Activated T-cell treated with anti-CD3 and anti-CD28 coated beads, Interleukin-2, amount 50 U/mL, for 72 hours (primary cell): Measurements from ENCODE around the gene ZNF148. TPM values are rescaled to one million over a fixed set of nuclear protein-coding genes. Genes with fewer than 3 reads are reported as not detected.
"Not testable (repeated sequence)": the region's sequence is repeated elsewhere in the genome, so short reads cannot be mapped to it uniquely, and the experiment has no call there.

Experiments
- ATAC-seq, 2 donors: fragments of 150-1000 bp; cut with Tn5 transposase; replicated peaks in 1 of 2; 2 replicates each; pipeline ENCODE4 v1.10.0; 2021; ENCODE audit warnings: moderate library complexity in 2 of 2, mild to moderate bottlenecking in 1 of 2
- DNase-seq, 2 donors: peaks; one replicate each; pipeline ENCODE4 v3.0.0; 2021 to 2022; ENCODE audit warnings: mixed read lengths in 1 of 2
- H3K27ac Mint-ChIP-seq: one replicate; pipeline ENCODE4 v1.8.0; 2022; ENCODE audit warnings: mild to moderate bottlenecking, moderate library complexity, mixed read lengths
- H3K27me3 Mint-ChIP-seq: one replicate; pipeline ENCODE4 v1.8.0; 2022; ENCODE audit warnings: low read depth, mixed read lengths
- H3K36me3 Mint-ChIP-seq, 2 donors: one replicate each; pipeline ENCODE4 v1.8.0; 2022; ENCODE audit warnings: mixed read lengths in 2 of 2, mild to moderate bottlenecking in 1 of 2; ENCODE audit not compliant: insufficient read depth in 2 of 2
- H3K4me1 Mint-ChIP-seq: one replicate; pipeline ENCODE4 v1.8.0; 2022; ENCODE audit warnings: low read depth, mixed read lengths
- H3K4me3 Mint-ChIP-seq, 2 donors: one replicate each; pipeline ENCODE4 v1.8.0; 2022; ENCODE audit warnings: mild to moderate bottlenecking in 2 of 2, mixed read lengths in 2 of 2, moderate library complexity in 2 of 2
- H3K9me3 Mint-ChIP-seq, 2 donors: one replicate each; pipeline ENCODE4 v1.8.0; 2022; ENCODE audit warnings: mixed read lengths in 2 of 2
- total RNA-seq, 2 donors: library from RNA; stranded (reverse); gene quantifications; one replicate each; pipeline ENCODE4 v1.2.3, GENCODE V29; 2022

ZNF148 gene
- total RNA-seq: 10 to 100 TPM; 42.0 to 44.7 TPM

- peak within 1 kb of the TSS; percentile 100 for H3K27ac Mint-ChIP-seq
- no peaks in the 10 kb centered on the region for H3K9me3 Mint-ChIP-seq
- peaks cover 12 to 17% of the 10 kb centered on the region in 2 donors for H3K36me3 Mint-ChIP-seq
- H3K4me1 Mint-ChIP-seq: peaks cover 41% of the 10 kb centered on the region
- peak; percentile 96 to 97 for ATAC-seq
- no peaks in the 10 kb centered on the region for H3K27me3 Mint-ChIP-seq
- H3K4me3 Mint-ChIP-seq: peak within 1 kb of the TSS; percentile 100
- peak; percentile 92 to 93 for DNase-seq
Measured at GRCh38 chr3:125374996-125375941, at the start of gene ZNF148. Gene ZNF148 (minus strand): TSS chr3:125375325. CDS start chr3:125313640, 61,685 bp downstream.

DNA sequence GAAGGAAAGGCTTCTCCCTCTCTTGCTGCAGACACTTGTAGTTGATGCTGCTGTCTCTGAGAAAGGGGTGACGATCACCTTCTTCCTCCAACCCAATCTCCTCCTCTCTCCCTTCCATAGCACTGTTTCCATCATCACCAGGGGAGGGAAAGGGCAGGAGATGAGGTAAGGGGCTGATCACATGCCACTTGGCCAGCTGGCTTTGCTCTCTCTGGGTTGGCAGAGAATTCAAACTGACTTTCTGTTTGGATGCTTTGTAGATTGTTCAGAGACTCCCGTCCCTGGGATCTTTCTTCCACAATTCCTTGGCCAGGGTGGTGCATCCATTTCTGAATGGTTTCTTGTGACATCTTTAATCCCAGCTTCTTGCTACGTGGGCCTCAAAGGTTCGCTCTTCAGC lies 43.2 kb upstream of the ZNF148 start:
- H3K36me3 Mint-ChIP-seq: no peaks in the 10 kb centered on the region
- ATAC-seq (no peak), DNase-seq (no peak)
- no peak overlapping the region for H3K4me3 Mint-ChIP-seq
- H3K9me3 Mint-ChIP-seq: no peaks in the 10 kb centered on the region
- H3K27me3 Mint-ChIP-seq: no peaks in the 10 kb centered on the region
- no peaks in the 10 kb centered on the region for H3K4me1 Mint-ChIP-seq
- H3K27ac Mint-ChIP-seq: no peak overlapping the region

GRCh38 chr3:125416235-125416634 lies 41.1 kb upstream of the ZNF148 start:
- Mint-ChIP-seq H3K27me3 (peaks cover 2% of the 10 kb centered on the region), H3K4me1 (no peaks in the 10 kb centered on the region), H3K36me3 (no peaks in the 10 kb centered on the region), H3K27ac (no peak overlapping the region), H3K4me3 (no peak overlapping the region), H3K9me3 (no peaks in the 10 kb centered on the region)
- ATAC-seq (no peak), DNase-seq (no peak)

- H3K4me3 Mint-ChIP-seq: no peak overlapping the region
- no peak overlapping the region for H3K27ac Mint-ChIP-seq
- no peaks in the 10 kb centered on the region for H3K36me3 Mint-ChIP-seq
- DNase-seq (no peak), ATAC-seq (no peak)
- no peaks in the 10 kb centered on the region for H3K4me1 Mint-ChIP-seq
- peaks cover 15% of the 10 kb centered on the region for H3K27me3 Mint-ChIP-seq
- no peaks in the 10 kb centered on the region for H3K9me3 Mint-ChIP-seq
Measured at GRCh38 chr3:125414669-125415068, 39.5 kb upstream of the ZNF148 start.

DNA sequence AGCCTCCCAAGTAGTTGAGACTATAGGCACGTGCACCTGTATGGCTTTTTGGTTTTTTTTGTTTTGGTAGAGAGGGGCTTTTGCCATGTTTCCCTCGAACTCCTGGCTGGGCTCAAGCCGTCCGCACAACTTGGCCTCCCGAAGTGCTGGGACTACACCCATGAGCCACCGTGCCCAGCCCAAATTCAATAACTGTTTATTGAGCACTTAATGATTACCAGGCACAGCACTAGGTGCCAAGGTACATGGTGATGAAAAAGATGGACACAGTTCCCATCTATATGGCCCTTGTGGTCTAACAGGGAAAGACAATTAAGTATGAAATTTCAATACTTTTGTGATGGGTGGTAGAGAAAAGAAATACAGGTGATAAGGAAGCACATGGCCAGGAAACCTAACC lies 35.8 kb upstream of the ZNF148 start:
- Mint-ChIP-seq H3K4me1 (no peaks in the 10 kb centered on the region), H3K27ac (no peak overlapping the region), H3K27me3 (peaks cover 17% of the 10 kb centered on the region), H3K36me3 (peaks cover 3% of the 10 kb centered on the region in 2 donors), H3K4me3 (no peak overlapping the region), H3K9me3 (peaks cover 3 to 4% of the 10 kb centered on the region in 2 donors)
- DNase-seq (no peak), ATAC-seq (no peak)

- no peaks in the 10 kb centered on the region for H3K4me1 Mint-ChIP-seq
- ATAC-seq (no peak), DNase-seq (no peak)
- no peak overlapping the region for H3K27ac Mint-ChIP-seq
- peaks cover 5 to 7% of the 10 kb centered on the region in 2 donors for H3K36me3 Mint-ChIP-seq
- H3K27me3 Mint-ChIP-seq: peaks cover 13% of the 10 kb centered on the region
- no peak overlapping the region for H3K4me3 Mint-ChIP-seq
- H3K9me3 Mint-ChIP-seq: peaks cover 4 to 11% of the 10 kb centered on the region in 2 donors
Measured at GRCh38 chr3:125406070-125406469, 30.9 kb upstream of the ZNF148 start.

- H3K36me3 Mint-ChIP-seq, H3K4me3 Mint-ChIP-seq, DNase-seq, ATAC-seq, H3K27ac Mint-ChIP-seq, H3K4me1 Mint-ChIP-seq: not testable (repeated sequence)
- H3K27me3 Mint-ChIP-seq: peaks cover 10% of the 10 kb centered on the region
- H3K9me3 Mint-ChIP-seq: peaks cover 4 to 11% of the 10 kb centered on the region in 2 donors
Measured at GRCh38 chr3:125405515-125405914, 30.4 kb upstream of the ZNF148 start.

DNA sequence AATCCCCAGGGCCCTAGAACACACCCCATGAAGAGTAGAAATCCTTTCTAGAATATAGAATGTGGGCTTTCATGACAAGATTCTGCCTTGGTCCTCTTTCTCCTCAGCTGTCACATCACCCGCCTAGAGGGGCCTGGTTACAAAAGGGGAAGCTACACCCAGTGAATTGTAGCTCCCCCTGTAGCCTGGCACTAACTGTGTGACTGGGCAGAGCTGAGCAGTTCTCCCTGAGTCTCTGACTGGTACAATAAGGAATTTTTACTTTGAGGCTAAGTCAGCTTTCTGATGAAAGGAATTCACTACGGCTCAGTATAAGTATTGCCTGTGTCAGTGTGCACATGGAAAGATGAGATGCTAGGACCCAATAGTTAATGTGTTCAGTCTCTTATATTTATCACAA lies 28.7 kb upstream of the ZNF148 start:
- no peaks in the 10 kb centered on the region for H3K4me1 Mint-ChIP-seq
- ATAC-seq (no peak), DNase-seq (no peak)
- H3K4me3 Mint-ChIP-seq: no peak overlapping the region
- no peaks in the 10 kb centered on the region for H3K27me3 Mint-ChIP-seq
- peaks cover 4 to 11% of the 10 kb centered on the region in 2 donors for H3K9me3 Mint-ChIP-seq
- H3K27ac Mint-ChIP-seq: no peak overlapping the region
- H3K36me3 Mint-ChIP-seq: peaks cover 5 to 7% of the 10 kb centered on the region in 2 donors

GRCh38 chr3:125402639-125403038 lies 27.5 kb upstream of the ZNF148 start:
- ATAC-seq: no peak
- peaks cover 5 to 7% of the 10 kb centered on the region in 2 donors for H3K36me3 Mint-ChIP-seq

GRCh38 chr3:125401402-125401801 lies 26.3 kb upstream of the ZNF148 start:
- H3K9me3 Mint-ChIP-seq: peaks cover 4 to 11% of the 10 kb centered on the region in 2 donors
- ATAC-seq (no peak), DNase-seq (no peak)
- H3K4me1 Mint-ChIP-seq: no peaks in the 10 kb centered on the region
- H3K27ac Mint-ChIP-seq: no peak overlapping the region
- no peak overlapping the region for H3K4me3 Mint-ChIP-seq
- H3K36me3 Mint-ChIP-seq: peaks cover 5 to 7% of the 10 kb centered on the region in 2 donors
- peaks cover 10% of the 10 kb centered on the region for H3K27me3 Mint-ChIP-seq

More at GRCh38 chr3:125402639-125403038, 27.5 kb upstream of the ZNF148 start:
- DNase-seq: no peak
- Mint-ChIP-seq H3K27me3 (peaks cover 9% of the 10 kb centered on the region), H3K4me3 (no peak overlapping the region), H3K9me3 (peaks cover 4 to 11% of the 10 kb centered on the region in 2 donors), H3K27ac (no peak overlapping the region), H3K4me1 (no peaks in the 10 kb centered on the region)

DNA sequence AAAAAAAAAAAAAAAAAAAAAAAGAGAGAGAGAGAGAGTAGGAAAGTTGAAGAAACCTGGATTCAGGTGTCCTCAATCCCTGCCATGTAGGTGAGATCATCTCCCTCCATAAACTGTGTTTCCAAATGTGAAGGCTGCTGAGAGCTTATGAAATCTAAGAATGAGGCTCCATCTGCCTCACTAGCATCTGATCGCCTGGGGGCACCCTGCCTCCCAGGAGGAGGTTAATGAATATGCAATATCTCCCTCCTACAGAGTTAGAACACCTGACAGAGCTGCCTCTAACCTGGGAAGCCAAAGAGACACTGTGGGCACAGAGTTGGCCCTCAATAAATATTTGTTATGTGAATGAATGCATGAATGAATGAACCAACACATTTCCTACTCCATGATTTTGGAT lies 23.8 kb upstream of the ZNF148 start:
- Mint-ChIP-seq H3K36me3 (no peaks in the 10 kb centered on the region), H3K4me1 (peaks cover under 1% of the 10 kb centered on the region), H3K27ac (no peak overlapping the region), H3K9me3 (no peaks in the 10 kb centered on the region), H3K4me3 (no peak overlapping the region), H3K27me3 (peaks cover 27% of the 10 kb centered on the region)
- ATAC-seq (no peak), DNase-seq (no peak)

GRCh38 chr3:125395091-125395490 lies 20.0 kb upstream of the ZNF148 start:
- Mint-ChIP-seq H3K9me3 (no peaks in the 10 kb centered on the region), H3K4me3 (no peak overlapping the region), H3K4me1 (peaks cover 7% of the 10 kb centered on the region), H3K27ac (no peak overlapping the region), H3K36me3 (no peaks in the 10 kb centered on the region), H3K27me3 (peaks cover 31% of the 10 kb centered on the region)
- DNase-seq: no peak
- no peak for ATAC-seq

DNA sequence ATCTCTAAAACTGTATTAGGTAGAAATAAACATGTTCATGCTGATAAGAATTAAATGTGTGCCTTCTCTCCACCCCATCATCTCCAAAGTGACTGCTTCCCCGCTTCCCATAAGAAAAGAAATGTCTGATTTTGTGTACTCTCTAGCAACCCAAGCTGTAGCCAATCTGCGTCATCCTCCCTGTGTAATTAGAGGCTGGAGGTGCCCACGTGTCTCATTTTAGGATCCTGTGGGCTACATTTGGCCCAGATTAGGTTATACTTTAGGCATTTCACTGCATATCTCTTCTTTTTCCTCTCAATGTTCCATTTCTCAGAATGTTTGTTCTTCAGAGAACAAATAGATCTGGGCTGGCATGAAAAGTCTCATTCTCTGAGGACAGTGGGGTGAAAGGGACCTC lies 19.3 kb upstream of the ZNF148 start:
- H3K4me3 Mint-ChIP-seq: no peak overlapping the region
- H3K27me3 Mint-ChIP-seq: peaks cover 31% of the 10 kb centered on the region
- DNase-seq (no peak), ATAC-seq (no peak)
- H3K9me3 Mint-ChIP-seq: no peaks in the 10 kb centered on the region
- H3K27ac Mint-ChIP-seq: no peak overlapping the region
- H3K36me3 Mint-ChIP-seq: no peaks in the 10 kb centered on the region
- H3K4me1 Mint-ChIP-seq: peaks cover 9% of the 10 kb centered on the region
